SU-DHL-6 (cell line): ENCODE results near the gene XPO5.
"Not testable (repeated sequence)": the region's sequence is repeated elsewhere in the genome, so short reads cannot be mapped to it uniquely, and the experiment has no call there.

Experiments used
- H2AFZ ChIP-seq: fragments of 200-600 bp; sonication (generic); 2 replicates; pipeline ENCODE4 v1.6.1; 2014; ENCODE audit warnings: low read depth, mild to moderate bottlenecking, moderate library complexity, mixed read lengths, antibody characterized with exemption, low read length; ENCODE audit not compliant: severe bottlenecking
- H3F3A ChIP-seq: fragments of 200-600 bp; shearing (Covaris generic); 2 replicates; pipeline ENCODE4 v1.6.0; 2016; ENCODE audit warnings: antibody characterized with exemption, mild to moderate bottlenecking; ENCODE audit not compliant: insufficient read depth
- H3K27ac ChIP-seq: fragments of 200-600 bp; sonication (generic); 2 replicates; pipeline ENCODE4 v1.5.1; 2016; ENCODE audit warnings: low read depth, mild to moderate bottlenecking, low read length, moderate library complexity, mixed read lengths
- H3K27me3 ChIP-seq: fragments of 200-600 bp; sonication (generic), shearing (Covaris generic); 2 replicates; pipeline ENCODE4 v1.6.0; 2014; ENCODE audit warnings: mild to moderate bottlenecking, low read length
- H3K36me3 ChIP-seq: fragments of 200-600 bp; sonication (generic); 2 replicates; pipeline ENCODE4 v1.6.1; 2014; ENCODE audit warnings: mild to moderate bottlenecking, low read length, mixed read lengths
- H3K4me2 ChIP-seq: fragments of 300-600, 200-600 bp; shearing (Covaris generic), sonication (generic); 2 replicates; pipeline ENCODE4 v1.6.0; 2014; ENCODE audit warnings: low read length, low read depth, mild to moderate bottlenecking; ENCODE audit not compliant: poor library complexity, severe bottlenecking
- H3K4me3 ChIP-seq: fragments of 200-600 bp; sonication (generic); 2 replicates; pipeline ENCODE4 v1.5.1; 2014; ENCODE audit warnings: antibody characterized with exemption, low read length, mild to moderate bottlenecking, mixed read lengths; ENCODE audit not compliant: insufficient read depth, poor library complexity, severe bottlenecking
- H3K79me2 ChIP-seq: fragments of 200-600 bp; sonication (generic); 2 replicates; pipeline ENCODE4 v1.6.1; 2014; ENCODE audit warnings: mild to moderate bottlenecking, low read length, moderate library complexity; ENCODE audit not compliant: insufficient read depth
- H3K9ac ChIP-seq: fragments of 200-600 bp; sonication (generic); 2 replicates; pipeline ENCODE4 v1.7.0; 2014; ENCODE audit warnings: mild to moderate bottlenecking, low read length
- H3K9me2 ChIP-seq: fragments of 200-600 bp; sonication (generic); replicated peaks from 2 replicates; pipeline ENCODE4 v1.6.1; 2014; ENCODE audit warnings: low read length; ENCODE audit not compliant: insufficient read depth
- H3K9me3 ChIP-seq: fragments of 200-600 bp; sonication (generic); 2 replicates; pipeline ENCODE4 v1.6.1; 2014; ENCODE audit warnings: low read length, mixed read lengths; ENCODE audit not compliant: insufficient read depth
- H4K20me1 ChIP-seq: fragments of 200-600 bp; sonication (generic); 2 replicates; pipeline ENCODE4 v1.6.1; 2014; ENCODE audit warnings: low read depth, mild to moderate bottlenecking, antibody characterized with exemption, low read length, moderate library complexity, mixed read lengths
- EZH2phosphoT487 ChIP-seq: fragments of 200-600 bp; sonication (generic), shearing (Covaris generic); conservative IDR thresholded peaks from 2 replicates; pipeline ENCODE4 v1.6.1; 2018; ENCODE audit warnings: mild to moderate bottlenecking, antibody characterized with exemption, low read length, moderate library complexity, mixed read lengths
- TF ChIP-seq, protein P1 (sequence below): fragments of 200-600 bp; sonication (generic); IDR thresholded peaks from one replicate; pipeline ENCODE4 v1.5.1; 2017; ENCODE audit warnings: antibody characterized with exemption, mild to moderate bottlenecking, low read length, moderate library complexity; ENCODE audit not compliant: insufficient read depth, poor library complexity, severe bottlenecking

Gene XPO5

DNA sequence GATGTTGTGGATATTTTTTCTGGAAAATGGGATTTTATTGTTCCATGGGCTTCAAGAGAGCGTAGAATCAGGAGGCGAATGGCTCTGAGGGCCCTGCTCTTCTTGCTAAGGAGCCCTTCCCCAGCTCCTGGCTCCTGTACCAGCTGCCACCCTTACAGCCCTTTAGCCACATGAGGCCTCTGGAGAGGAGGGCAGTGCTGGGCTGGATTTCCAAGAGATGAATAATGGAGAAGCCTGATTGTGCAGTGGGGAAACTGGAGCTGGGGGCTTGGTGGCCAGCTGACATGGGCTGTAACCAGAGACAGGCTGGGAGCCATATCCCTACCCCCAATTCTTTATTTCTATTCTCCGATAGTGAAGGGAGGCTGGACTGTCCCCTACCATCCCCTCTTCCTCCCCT lies 74.9 kb downstream of the XPO5 start:
- no peak overlapping the region for H2AFZ ChIP-seq
- H3K9ac ChIP-seq: no peak overlapping the region
- TF ChIP-seq, protein P1, sequence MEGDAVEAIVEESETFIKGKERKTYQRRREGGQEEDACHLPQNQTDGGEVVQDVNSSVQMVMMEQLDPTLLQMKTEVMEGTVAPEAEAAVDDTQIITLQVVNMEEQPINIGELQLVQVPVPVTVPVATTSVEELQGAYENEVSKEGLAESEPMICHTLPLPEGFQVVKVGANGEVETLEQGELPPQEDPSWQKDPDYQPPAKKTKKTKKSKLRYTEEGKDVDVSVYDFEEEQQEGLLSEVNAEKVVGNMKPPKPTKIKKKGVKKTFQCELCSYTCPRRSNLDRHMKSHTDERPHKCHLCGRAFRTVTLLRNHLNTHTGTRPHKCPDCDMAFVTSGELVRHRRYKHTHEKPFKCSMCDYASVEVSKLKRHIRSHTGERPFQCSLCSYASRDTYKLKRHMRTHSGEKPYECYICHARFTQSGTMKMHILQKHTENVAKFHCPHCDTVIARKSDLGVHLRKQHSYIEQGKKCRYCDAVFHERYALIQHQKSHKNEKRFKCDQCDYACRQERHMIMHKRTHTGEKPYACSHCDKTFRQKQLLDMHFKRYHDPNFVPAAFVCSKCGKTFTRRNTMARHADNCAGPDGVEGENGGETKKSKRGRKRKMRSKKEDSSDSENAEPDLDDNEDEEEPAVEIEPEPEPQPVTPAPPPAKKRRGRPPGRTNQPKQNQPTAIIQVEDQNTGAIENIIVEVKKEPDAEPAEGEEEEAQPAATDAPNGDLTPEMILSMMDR: no peak
- no peak for TF ChIP-seq EZH2phosphoT487
- H3K9me3 ChIP-seq: no peaks in the 10 kb centered on the region
- H4K20me1 ChIP-seq: no peaks in the 10 kb centered on the region
- no peak overlapping the region for H3K4me2 ChIP-seq
- no peaks in the 10 kb centered on the region for H3K36me3 ChIP-seq
- no peaks in the 10 kb centered on the region for H3K9me2 ChIP-seq
- no peaks in the 10 kb centered on the region for H3K27me3 ChIP-seq
- H3K79me2 ChIP-seq: no peaks in the 10 kb centered on the region
- H3K27ac ChIP-seq: no peak overlapping the region
- no peaks in the 10 kb centered on the region for H3F3A ChIP-seq
- H3K4me3 ChIP-seq: no peak overlapping the region

DNA sequence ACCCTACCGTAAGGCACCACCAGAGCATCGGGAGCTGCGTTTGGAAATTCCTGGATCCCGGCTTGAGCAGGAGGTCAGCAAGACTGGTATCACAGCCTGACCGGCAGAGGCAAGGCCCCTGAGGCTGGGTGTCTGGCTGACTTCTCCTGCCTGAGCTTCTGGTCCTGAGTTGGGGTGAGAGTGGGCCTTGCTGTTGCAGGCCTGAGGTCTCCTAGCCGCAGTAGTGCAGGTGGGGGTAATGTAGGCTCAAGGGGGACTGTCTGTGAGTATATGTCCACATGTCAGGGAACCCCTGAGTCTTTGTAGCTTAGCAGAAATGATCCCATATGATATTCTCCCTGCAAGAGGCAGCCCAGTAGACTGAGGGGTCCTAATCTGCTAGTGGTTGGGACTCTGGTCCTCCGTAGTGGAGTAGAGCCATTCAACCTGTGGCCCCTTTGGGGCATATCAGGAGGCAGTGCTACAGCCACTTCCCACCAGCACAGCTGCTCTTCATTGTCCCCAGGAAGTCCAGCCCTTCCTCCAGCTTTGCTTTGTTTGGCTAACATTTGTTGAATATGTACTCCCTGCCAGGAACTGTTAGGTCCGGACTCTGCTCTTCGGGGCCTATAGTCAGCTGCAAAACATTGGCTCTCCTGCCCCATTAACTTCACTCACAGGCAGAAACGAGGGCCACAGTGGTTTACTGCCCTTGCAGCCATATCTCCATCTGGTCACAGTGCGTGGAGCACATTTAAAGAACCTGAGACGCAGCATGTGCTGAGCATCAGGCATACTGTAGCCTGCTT lies 76.6 kb downstream of the XPO5 start:
- Histone ChIP-seq H3K9me2 (no peaks in the 10 kb centered on the region), H3K4me3 (no peak overlapping the region), H3K4me2 (no peak overlapping the region), H3K36me3 (no peaks in the 10 kb centered on the region), H3K27ac (no peak overlapping the region), H3K9ac (no peak overlapping the region), H3F3A (no peaks in the 10 kb centered on the region), H3K9me3 (no peaks in the 10 kb centered on the region), H4K20me1 (no peaks in the 10 kb centered on the region), H2AFZ (no peak overlapping the region), H3K79me2 (no peaks in the 10 kb centered on the region), H3K27me3 (no peaks in the 10 kb centered on the region)
- TF ChIP-seq, protein P1: no peak
- TF ChIP-seq EZH2phosphoT487: no peak

DNA sequence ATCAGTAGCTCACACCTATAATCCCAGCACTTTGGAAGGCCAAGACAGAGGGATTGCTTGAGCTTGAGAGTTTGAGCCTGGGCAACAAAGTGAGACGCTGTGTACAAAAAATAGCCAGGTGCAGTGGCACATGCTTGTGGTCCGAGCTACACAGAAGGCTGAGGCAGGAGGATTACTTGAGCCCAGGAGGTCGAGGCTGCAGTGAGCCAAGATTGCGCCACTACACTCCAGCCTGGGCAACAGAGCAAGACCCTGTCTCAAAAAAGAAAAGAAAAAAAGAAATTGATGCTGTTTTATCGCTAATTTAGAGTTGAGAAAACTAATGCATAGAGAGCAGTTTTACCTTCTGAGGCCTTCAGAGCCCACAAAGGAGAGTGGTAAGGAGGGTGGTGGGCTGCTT lies 77.5 kb downstream of the XPO5 start:
- not testable (repeated sequence) for H3F3A ChIP-seq, H3K4me3 ChIP-seq, H3K9me3 ChIP-seq, H3K79me2 ChIP-seq, H3K27me3 ChIP-seq, H3K4me2 ChIP-seq, H3K9ac ChIP-seq, H4K20me1 ChIP-seq, H3K36me3 ChIP-seq, H2AFZ ChIP-seq, H3K9me2 ChIP-seq, H3K27ac ChIP-seq

DNA sequence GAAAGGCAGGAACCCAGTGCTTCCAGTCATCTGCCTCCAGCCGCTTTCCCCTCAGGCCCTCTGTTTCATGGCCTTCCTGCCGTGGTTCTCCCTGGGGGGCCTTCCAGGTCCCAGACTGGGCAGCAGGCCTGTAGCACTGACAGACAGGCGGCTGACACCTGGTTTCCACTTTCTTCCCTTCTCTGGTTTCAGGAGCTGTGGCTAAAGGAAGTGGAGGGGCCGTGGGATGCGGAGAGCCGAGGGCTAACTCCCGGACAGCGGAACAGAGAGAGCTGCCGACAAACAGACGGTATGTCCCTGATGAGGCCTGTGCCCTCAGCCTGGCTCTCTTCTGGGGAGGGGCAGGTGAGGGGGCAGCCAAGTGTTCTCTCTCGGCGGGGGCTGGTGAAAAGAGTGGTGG lies 78.1 kb downstream of the XPO5 start:
- Histone ChIP-seq H3K79me2 (no peaks in the 10 kb centered on the region), H3K9ac (no peak overlapping the region), H3K27ac (no peak overlapping the region), H4K20me1 (no peaks in the 10 kb centered on the region), H3K4me2 (no peak overlapping the region), H3K36me3 (no peaks in the 10 kb centered on the region), H3K27me3 (no peaks in the 10 kb centered on the region), H3K4me3 (no peak overlapping the region), H3K9me3 (no peaks in the 10 kb centered on the region), H3F3A (no peaks in the 10 kb centered on the region), H3K9me2 (no peaks in the 10 kb centered on the region), H2AFZ (no peak overlapping the region)
- TF ChIP-seq, protein P1: no peak
- no peak for TF ChIP-seq EZH2phosphoT487
